Loucy (cell line): Measurements from ENCODE around the gene FADS1.

Source experiments
- CTCF ChIP-seq: fragments of 200-600 bp; sonication (generic); conservative IDR thresholded peaks from 2 replicates; pipeline ENCODE4 v1.5.1; 2014; ENCODE audit warnings: mild to moderate bottlenecking, antibody characterized with exemption, low read length
- EZH2phosphoT487 ChIP-seq: fragments of 200-600 bp; IDR thresholded peaks from 2 replicates; pipeline ENCODE4 v1.6.1; 2018; ENCODE audit warnings: antibody characterized with exemption, mild to moderate bottlenecking, moderate library complexity, borderline replicate concordance

- TF ChIP-seq CTCF (no peak), EZH2phosphoT487 (no peak)
Measured at GRCh38 chr11:61833926-61834277, 17.1 kb upstream of the FADS1 start.
